ENCODE results near the gene FBXL15.

FBXL15 gene

GRCh38 chr10:102379383-102379782 is 41.3 kb upstream of the FBXL15 start:
- no peak for DNase-seq
- Histone ChIP-seq H3K36me3 (peaks cover 66% of the 10 kb centered on the region), H3K9me3 (ENCODE audit: severe bottlenecking) (no peaks in the 10 kb centered on the region), H3K4me3 (ENCODE audit: low read depth, low read length) (no peak overlapping the region), H3K27ac (no peak overlapping the region), H3K27me3 (ENCODE audit: insufficient read depth, low read depth, severe bottlenecking) (no peaks in the 10 kb centered on the region)
- no peak for TF ChIP-seq CTCF (IDR thresholded peaks at IDR 0.05; ENCODE audit: low read depth, low read length)

GRCh38 chr10:102381983-102382382 is 38.7 kb upstream of the FBXL15 start:
- Histone ChIP-seq H3K27ac (no peak overlapping the region), H3K36me3 (peaks cover 44% of the 10 kb centered on the region), H3K9me3 (ENCODE audit: severe bottlenecking) (no peaks in the 10 kb centered on the region), H3K4me3 (ENCODE audit: low read depth, low read length) (no peak overlapping the region), H3K27me3 (ENCODE audit: insufficient read depth, low read depth, severe bottlenecking) (no peaks in the 10 kb centered on the region)
- no peak for DNase-seq
- no peak for TF ChIP-seq CTCF (IDR thresholded peaks at IDR 0.05; ENCODE audit: low read depth, low read length)

- H3K27ac ChIP-seq = no peak overlapping the region
- H3K27me3 ChIP-seq (ENCODE audit: insufficient read depth, low read depth, severe bottlenecking) = no peaks in the 10 kb centered on the region
- no peak overlapping the region for H3K4me3 ChIP-seq (ENCODE audit: low read depth, low read length)
- DNase-seq = no peak
- no peaks in the 10 kb centered on the region for H3K9me3 ChIP-seq (ENCODE audit: severe bottlenecking)
- no peak for TF ChIP-seq CTCF (IDR thresholded peaks at IDR 0.05; ENCODE audit: low read depth, low read length)
- H3K36me3 ChIP-seq = peaks cover 38% of the 10 kb centered on the region
These were observed 37.8 kb upstream of the FBXL15 start for GRCh38 chr10:102382871-102383270.

- Histone ChIP-seq H3K36me3 (peaks cover 32% of the 10 kb centered on the region), H3K9me3 (ENCODE audit: severe bottlenecking) (no peaks in the 10 kb centered on the region), H3K27ac (no peak overlapping the region), H3K27me3 (ENCODE audit: insufficient read depth, low read depth, severe bottlenecking) (no peaks in the 10 kb centered on the region), H3K4me3 (ENCODE audit: low read depth, low read length) (no peak overlapping the region)
- no peak for DNase-seq
- peak; percentile 69 for TF ChIP-seq CTCF (IDR thresholded peaks at IDR 0.05; ENCODE audit: low read depth, low read length)
These were observed 36.6 kb upstream of the FBXL15 start for GRCh38 chr10:102384053-102384452.

- H3K27ac ChIP-seq = no peak overlapping the region
- no peak overlapping the region for H3K4me3 ChIP-seq (ENCODE audit: low read depth, low read length)
- no peaks in the 10 kb centered on the region for H3K9me3 ChIP-seq (ENCODE audit: severe bottlenecking)
- peaks cover 26% of the 10 kb centered on the region for H3K36me3 ChIP-seq
- DNase-seq = no peak
- no peaks in the 10 kb centered on the region for H3K27me3 ChIP-seq (ENCODE audit: insufficient read depth, low read depth, severe bottlenecking)
- no peak for TF ChIP-seq CTCF (IDR thresholded peaks at IDR 0.05; ENCODE audit: low read depth, low read length)
These were observed 35.8 kb upstream of the FBXL15 start for GRCh38 chr10:102384606-102385429.

- no peak for DNase-seq
- TF ChIP-seq CTCF (IDR thresholded peaks at IDR 0.05; ENCODE audit: low read depth, low read length) = no peak
- Histone ChIP-seq H3K27me3 (ENCODE audit: insufficient read depth, low read depth, severe bottlenecking) (no peaks in the 10 kb centered on the region), H3K9me3 (ENCODE audit: severe bottlenecking) (no peaks in the 10 kb centered on the region), H3K36me3 (no peaks in the 10 kb centered on the region), H3K4me3 (ENCODE audit: low read depth, low read length) (no peak overlapping the region), H3K27ac (no peak overlapping the region; the same call in 1 of the 2 replicates)
These were observed 30.7 kb upstream of the FBXL15 start for GRCh38 chr10:102389894-102390293.
